ENCODE data around the gene KPNA1.
"Not testable (repeated sequence)": the region's sequence is repeated elsewhere in the genome, so short reads cannot be mapped to it uniquely, and the experiment has no call there.

DNA sequence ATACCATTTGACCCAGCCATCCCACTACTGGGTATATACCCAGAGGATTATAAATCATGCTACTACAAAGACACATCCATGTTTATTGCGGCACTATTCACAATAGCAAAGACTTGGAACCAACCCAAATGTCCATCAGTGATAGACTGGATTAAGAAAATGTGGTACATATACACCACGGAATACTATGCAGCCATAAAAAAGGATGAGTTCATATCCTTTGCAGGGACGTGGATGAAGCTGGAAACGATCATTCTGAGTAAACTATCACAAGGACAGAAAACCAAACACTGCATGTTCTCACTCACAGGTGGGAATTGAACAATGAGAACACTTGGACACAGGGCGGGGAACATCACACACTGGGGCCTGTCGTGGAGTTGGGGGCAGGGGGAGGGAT, 66.5 kb downstream of the KPNA1 start:
- not testable (repeated sequence) for TF ChIP-seq POLR2A (IDR thresholded peaks at IDR 0.05; ENCODE audit: low read length); GATA1 (IDR thresholded peaks at IDR 0.05; ENCODE audit: low read depth, low read length)
